Activated B cell treated with CpG ODN at 0.5 μM for 24 hours (primary cell): ENCODE results near the gene NHLRC2. TPM values are rescaled to one million over a fixed set of nuclear protein-coding genes. Genes with fewer than 3 reads are reported as not detected.

ENCODE experiments used
- ATAC-seq: fragments of 200-7000 bp; cut with Tn5 transposase; one replicate; pipeline ENCODE4 v1.10.0; 2021; ENCODE audit warnings: low read depth, mild to moderate bottlenecking, moderate library complexity
- CTCF ChIA-PET: fragments of 350-600 bp; sonication (Branson Sonifier 250); formaldehyde crosslinking; loops from one replicate; lab custom pipeline; 2021; ENCODE audit warnings: antibody characterized with exemption; lab: Charles Lee
- POLR2A ChIA-PET: fragments of 350-600 bp; sonication (Branson Sonifier 250); formaldehyde crosslinking; loops from one replicate; lab custom pipeline; 2021; ENCODE audit warnings: antibody characterized with exemption; lab: Charles Lee
- DNase-seq: peaks from one replicate; pipeline ENCODE4 v3.0.0; 2022
- H3K27ac Mint-ChIP-seq: one replicate; pipeline ENCODE4 v1.8.0; 2020; ENCODE audit warnings: mixed read lengths
- H3K27me3 Mint-ChIP-seq: one replicate; pipeline ENCODE4 v1.8.0; 2021; ENCODE audit warnings: mixed read lengths
- H3K36me3 Mint-ChIP-seq: one replicate; pipeline ENCODE4 v1.8.0; 2021; ENCODE audit warnings: low read depth, mixed read lengths
- H3K4me1 Mint-ChIP-seq: one replicate; pipeline ENCODE4 v1.8.0; 2021; ENCODE audit warnings: mixed read lengths
- H3K4me3 Mint-ChIP-seq: one replicate; pipeline ENCODE4 v1.8.0; 2020; ENCODE audit warnings: mild to moderate bottlenecking, mixed read lengths
- H3K9me3 Mint-ChIP-seq: one replicate; pipeline ENCODE4 v1.8.0; 2020; ENCODE audit warnings: mixed read lengths
- CTCF ChIP-seq: fragments of 200-600 bp; IDR thresholded peaks from one replicate; pipeline ENCODE4 v1.8.0; 2022; ENCODE audit warnings: antibody characterized with exemption, mild to moderate bottlenecking
- intact Hi-C: fragments of 100-400 bp; cut with micrococcal nuclease; formaldehyde crosslinking; loops from one replicate; pipeline ENCODE4 v1.15.1; 2024
- total RNA-seq: library from RNA; stranded (reverse); gene quantifications from 2 replicates; pipeline ENCODE4 v1.2.3, GENCODE V29; 2022

The NHLRC2 gene
- total RNA-seq, 1 donor from 2014 or later: 43.9 TPM

GRCh38 chr10:113842171-113842570 is 12.3 kb upstream of the NHLRC2 start:
- ATAC-seq (no peak), DNase-seq (no peak)
- TF ChIP-seq CTCF: no peak
- intact Hi-C loops: no loop called here
- CTCF ChIA-PET: no interaction called here
- H3K36me3 Mint-ChIP-seq: peaks cover 20% of the 10 kb centered on the region
- H3K27me3 Mint-ChIP-seq: no peaks in the 10 kb centered on the region
- no peaks in the 10 kb centered on the region for H3K9me3 Mint-ChIP-seq
- H3K27ac Mint-ChIP-seq: no peak overlapping the region
- H3K4me3 Mint-ChIP-seq: no peak overlapping the region
- POLR2A ChIA-PET: no interaction called here
- H3K4me1 Mint-ChIP-seq: peaks cover 8% of the 10 kb centered on the region

GRCh38 chr10:113843972-113844485 is 10.4 kb upstream of the NHLRC2 start:
- POLR2A ChIA-PET: no interaction called here
- Mint-ChIP-seq H3K9me3 (no peaks in the 10 kb centered on the region), H3K4me3 (no peak overlapping the region), H3K36me3 (peaks cover 20% of the 10 kb centered on the region), H3K27ac (no peak overlapping the region), H3K27me3 (no peaks in the 10 kb centered on the region), H3K4me1 (peaks cover 8% of the 10 kb centered on the region)
- ATAC-seq: no peak
- no peak for TF ChIP-seq CTCF
- DNase-seq: no peak
- CTCF ChIA-PET: no interaction called here
- intact Hi-C loops: no loop called here

- H3K9me3 Mint-ChIP-seq: no peaks in the 10 kb centered on the region
- POLR2A ChIA-PET: no interaction called here
- ATAC-seq (no peak), DNase-seq (no peak)
- H3K27me3 Mint-ChIP-seq: no peaks in the 10 kb centered on the region
- CTCF ChIA-PET: no interaction called here
- TF ChIP-seq CTCF: no peak
- peaks cover 8% of the 10 kb centered on the region for H3K4me1 Mint-ChIP-seq
- H3K27ac Mint-ChIP-seq: no peak overlapping the region
- H3K36me3 Mint-ChIP-seq: peaks cover 15% of the 10 kb centered on the region
- no peak overlapping the region for H3K4me3 Mint-ChIP-seq
- intact Hi-C loops: no loop called here
These were observed 8.4 kb upstream of the NHLRC2 start for GRCh38 chr10:113846036-113846435.

- POLR2A ChIA-PET: no interaction called here
- no peak for ATAC-seq
- Mint-ChIP-seq H3K4me1 (peaks cover 25% of the 10 kb centered on the region), H3K27ac (no peak overlapping the region), H3K9me3 (no peaks in the 10 kb centered on the region), H3K36me3 (peaks cover 10% of the 10 kb centered on the region), H3K4me3 (no peak overlapping the region), H3K27me3 (no peaks in the 10 kb centered on the region)
- intact Hi-C loops: no loop called here
- CTCF ChIA-PET: interaction anchor here (0.9 to 1.0 kb wide), 2 partner anchors 47 to 49 kb away, joined by 3 read pairs; no protein-coding TSS in a partner anchor
- no peak for TF ChIP-seq CTCF
- DNase-seq: no peak
These were observed 5.2 kb upstream of the NHLRC2 start for GRCh38 chr10:113849140-113849803.

GRCh38 chr10:113849946-113850345 is 4.5 kb upstream of the NHLRC2 start:
- Mint-ChIP-seq H3K9me3 (no peaks in the 10 kb centered on the region), H3K27ac (no peak overlapping the region), H3K27me3 (no peaks in the 10 kb centered on the region), H3K4me1 (peaks cover 25% of the 10 kb centered on the region), H3K4me3 (no peak overlapping the region), H3K36me3 (peaks cover 10% of the 10 kb centered on the region)
- no peak for TF ChIP-seq CTCF
- intact Hi-C loops: loop anchor here (5.0 to 10.0 kb wide), 3 partner anchors 972 to 1475 kb away; partner anchors contain the start of genes ACSL5, ATRNL1 and FHIP2A
- DNase-seq: no peak
- ATAC-seq: no peak
- ChIA-PET POLR2A (no interaction called here), CTCF (interaction anchor here (0.9 to 1.0 kb wide), 2 partner anchors 48 to 50 kb away, joined by 3 read pairs; no protein-coding TSS in a partner anchor)
